Endothelial cell of umbilical vein (primary cell): ENCODE measurements around the gene SYT2. TPM values are rescaled to one million over a fixed set of nuclear protein-coding genes. Genes with fewer than 3 reads are reported as not detected.

Experiments used
- BruUV-seq: library from RNA; stranded (reverse); fragments of 400-500 nt; replicated peaks from 2 replicates; lab custom pipeline; 2021; lab: Mats Ljungman, UMichigan
- CTCF ChIA-PET: fragments of 300-600, 350-600 bp; sonication (Branson Sonifier 250); formaldehyde crosslinking; loops from one replicate; lab custom pipeline; 2021; ENCODE audit warnings: antibody characterized with exemption, inconsistent platforms; lab: Charles Lee
- POLR2A ChIA-PET: fragments of 300-600, 350-600 bp; sonication (Branson Sonifier 250); formaldehyde crosslinking; loops from one replicate; lab custom pipeline; 2021; ENCODE audit warnings: antibody characterized with exemption, inconsistent platforms; lab: Charles Lee
- DNase-seq: peaks from one replicate; pipeline ENCODE4 v3.0.0-alpha.2; 2011; ENCODE audit warnings: low read depth, low spot score
- FAIRE-seq: peaks from 2 replicates; lab custom pipeline; 2011; peaks lifted over from hg19 to GRCh38; lab: Jason Lieb, UNC
- H2AFZ ChIP-seq: 2 replicates; pipeline ENCODE4 v1.6.0; 2012; ENCODE audit warnings: low read depth, low read length, control low read depth, inconsistent platforms
- H3K27ac ChIP-seq: 2 replicates; pipeline ENCODE4 v1.5.1; 2011; ENCODE audit warnings: low read depth, mild to moderate bottlenecking, control low read depth, low read length, moderate library complexity; ENCODE audit not compliant: insufficient read depth
- H3K27me3 ChIP-seq, 2 experiments: 2 replicates each; pipeline versions ENCODE4 v1.6.0 to v1.6.1; 2011; ENCODE audit warnings: low read length in 2 of 2, mixed read lengths in 1 of 2; ENCODE audit not compliant: control insufficient read depth in 2 of 2, insufficient read depth in 2 of 2
- H3K36me3 ChIP-seq, 2 experiments: 2 replicates in 1 of 2; 3 replicates in 1 of 2; pipeline ENCODE4 v1.5.1; 2011; ENCODE audit warnings: low read length in 2 of 2, mild to moderate bottlenecking in 1 of 2, moderate library complexity in 1 of 2; ENCODE audit not compliant: control insufficient read depth in 2 of 2, insufficient read depth in 2 of 2; ENCODE audit errors: extremely low read depth in 1 of 2
- H3K4me1 ChIP-seq: 3 replicates; pipeline ENCODE4 v1.5.1; 2011; ENCODE audit warnings: mild to moderate bottlenecking, low read length; ENCODE audit not compliant: control insufficient read depth, insufficient read depth; ENCODE audit errors: extremely low read depth
- H3K4me2 ChIP-seq: 2 replicates; pipeline ENCODE4 v1.6.1; 2011; ENCODE audit warnings: low read length, control low read depth, mixed read lengths; ENCODE audit not compliant: insufficient read depth
- H3K4me3 ChIP-seq, 3 experiments: fragments of 200-600 bp in 1 of 3; sonication (generic), shearing (Covaris generic) in 1 of 3; replicated peaks in 1 of 3; 2 replicates each; pipeline ENCODE4 v1.5.1; 2011 to 2016; ENCODE audit warnings: control low read depth in 3 of 3, low read length in 3 of 3, mild to moderate bottlenecking in 2 of 3, inconsistent platforms in 1 of 3, low read depth in 1 of 3, moderate library complexity in 1 of 3; ENCODE audit not compliant: insufficient read depth in 1 of 3
- H3K79me2 ChIP-seq: 2 replicates; pipeline ENCODE4 v1.6.0; 2012; ENCODE audit warnings: low read length, inconsistent platforms; ENCODE audit not compliant: control insufficient read depth, insufficient read depth
- H3K9ac ChIP-seq: replicated peaks from 2 replicates; pipeline ENCODE3; 2011; ENCODE audit warnings: low read length, control low read depth; ENCODE audit not compliant: insufficient read depth; ENCODE audit errors: extremely low read depth
- H3K9me1 ChIP-seq: replicated peaks from 3 replicates; pipeline ENCODE4 v1.6.0; 2011; ENCODE audit warnings: mild to moderate bottlenecking, low read length; ENCODE audit not compliant: control insufficient read depth, insufficient read depth; ENCODE audit errors: extremely low read depth
- H3K9me3 ChIP-seq: replicated peaks from 2 replicates; pipeline ENCODE4 v1.5.1; 2012; ENCODE audit warnings: low read length, inconsistent platforms; ENCODE audit not compliant: control insufficient read depth, insufficient read depth
- H4K20me1 ChIP-seq: replicated peaks from 2 replicates; pipeline ENCODE3; 2011; ENCODE audit warnings: mild to moderate bottlenecking, low read length; ENCODE audit not compliant: control insufficient read depth, insufficient read depth; ENCODE audit errors: extremely low read depth
- CTCF ChIP-seq, 2 donors: IDR thresholded peaks; 1 replicate in 1 of 2; 2 replicates in 1 of 2; pipeline ENCODE4 v1.5.1; 2011; ENCODE audit warnings: low read length in 2 of 2, mild to moderate bottlenecking in 2 of 2, moderate library complexity in 2 of 2, control low read depth in 1 of 2, inconsistent platforms in 1 of 2, low read depth in 1 of 2; ENCODE audit not compliant: insufficient read depth in 1 of 2; ENCODE audit errors: extremely low read depth in 1 of 2
- EZH2 ChIP-seq: IDR thresholded peaks from 2 replicates; pipeline ENCODE4 v1.6.1; 2012; ENCODE audit warnings: borderline replicate concordance, low read depth, mild to moderate bottlenecking, moderate library complexity, low read length, inconsistent platforms; ENCODE audit not compliant: severe bottlenecking
- FOS ChIP-seq: IDR thresholded peaks from 2 replicates; pipeline ENCODE4 v1.6.1; 2011; ENCODE audit warnings: mild to moderate bottlenecking, low read length, moderate library complexity, borderline replicate concordance; ENCODE audit not compliant: insufficient read depth
- GATA2 ChIP-seq: IDR thresholded peaks from 2 replicates; pipeline ENCODE4 v1.7.0; 2011; ENCODE audit warnings: low read depth, mild to moderate bottlenecking, moderate library complexity, mixed read lengths, low read length; ENCODE audit not compliant: insufficient read length, insufficient read depth
- JUN ChIP-seq: IDR thresholded peaks from 2 replicates; pipeline ENCODE4 v1.6.1; 2011; ENCODE audit warnings: borderline replicate concordance, low read depth; ENCODE audit not compliant: insufficient read length, insufficient read depth
- MAX ChIP-seq: IDR thresholded peaks from 2 replicates; pipeline ENCODE4 v1.6.1; 2011; ENCODE audit not compliant: insufficient read depth, insufficient read length
- MYC ChIP-seq: IDR thresholded peaks from one replicate; pipeline ENCODE4 v1.6.1; 2011; ENCODE audit warnings: mild to moderate bottlenecking, low read depth, low read length
- POLR2A ChIP-seq: IDR thresholded peaks from 2 replicates; pipeline ENCODE4 v1.6.1; 2012; ENCODE audit warnings: low read depth, mild to moderate bottlenecking, control low read depth, low read length
- POLR2AphosphoS5 ChIP-seq: IDR thresholded peaks from 2 replicates; pipeline ENCODE4 v1.6.1; 2012; ENCODE audit warnings: low read depth, mild to moderate bottlenecking, control low read depth, low read length, moderate library complexity; ENCODE audit not compliant: insufficient read depth
- dilution Hi-C: fragments of 300-500 bp; cut with MboI; formaldehyde crosslinking; loops from one replicate; pipeline ENCODE4 v1.15.0; 2019; ENCODE audit warnings: low sequenced_read_pairs; ENCODE audit not compliant: extremely low pct_ligation_motif_present
- intact Hi-C: fragments of 100-400 bp; cut with micrococcal nuclease; formaldehyde crosslinking; loops from one replicate; pipeline ENCODE4 v1.10.0; 2022
- polyA plus RNA-seq, 4 experiments: library from polyadenylated mRNA; depleted of rRNA in 3 of 4; stranded (reverse) in 3 of 4; unstranded in 1 of 4; fragments of >200 nt; gene quantifications; 2 replicates each; pipeline versions ENCODE4 v1.2.1 to v1.2.3, GENCODE V29; 2011 to 2012; ENCODE audit warnings: missing spikeins in 1 of 4
- total RNA-seq: library from RNA; stranded (reverse); gene quantifications from 2 replicates; pipeline ENCODE4 v1.2.3, GENCODE V29; 2021

Gene SYT2
- total and polyA plus RNA-seq, 2 donors (not counting 3 experiments of a cell fraction or from before 2014, with no cell fraction given) = not detected

GRCh38 chr1:202569393-202570322 is 140.6 kb downstream of the SYT2 start:
- no peaks in the 10 kb centered on the region for H4K20me1 ChIP-seq
- H3K27me3 ChIP-seq = no peaks in the 10 kb centered on the region
- H3K9me3 ChIP-seq = no peaks in the 10 kb centered on the region
- no peak for TF ChIP-seq POLR2AphosphoS5
- TF ChIP-seq CTCF (IDR thresholded peaks at IDR 0.05; ENCODE audit: extremely low read depth in 1 of 2, insufficient read depth in 1 of 2, low read depth in 1 of 2, low read length in 2 of 2) = no peak
- no peak for TF ChIP-seq GATA2
- TF ChIP-seq EZH2 = no peak
- TF ChIP-seq POLR2A = no peak
- no peak for TF ChIP-seq MYC
- TF ChIP-seq FOS = no peak
- TF ChIP-seq MAX = no peak
- no peak for TF ChIP-seq JUN
- no peak overlapping the region for H3K4me3 ChIP-seq
- ChIA-PET POLR2A (no interaction called here), CTCF (interaction anchor here (0.6 to 1.4 kb wide), 5 partner anchors 9 to 150 kb away, joined by 3 to 7 read pairs (median 4); no protein-coding TSS in a partner anchor)
- H2AFZ ChIP-seq = no peak overlapping the region
- no peaks in the 10 kb centered on the region for H3K79me2 ChIP-seq
- FAIRE-seq (no peak), DNase-seq (no peak)
- H3K36me3 ChIP-seq = no peaks in the 10 kb centered on the region
- intact Hi-C loops = loop anchor here (2.0 kb wide), 1 partner anchor 227 kb away; no protein-coding TSS in a partner anchor
- no peak overlapping the region for H3K4me2 ChIP-seq
- no peak overlapping the region for H3K9ac ChIP-seq
- BruUV-seq = no TSS peak
- H3K27ac ChIP-seq = no peak overlapping the region
- dilution Hi-C loops = no loop called here
- H3K9me1 ChIP-seq = no peaks in the 10 kb centered on the region
- H3K4me1 ChIP-seq = peaks cover 4% of the 10 kb centered on the region
